ENCODE results near the gene MYO9B.

Gene MYO9B

GRCh38 chr19:17194608-17195007, 119.0 kb downstream of the MYO9B start:
- DNase-seq, result no peak

GRCh38 chr19:17195106-17195505, 119.5 kb downstream of the MYO9B start:
- DNase-seq, result no peak

- DNase-seq, result no peak
These were observed 121.0 kb downstream of the MYO9B start for GRCh38 chr19:17196610-17197009.

GRCh38 chr19:17197666-17198065, 122.1 kb downstream of the MYO9B start:
- DNase-seq, result no peak

- no peak for DNase-seq
These were observed 125.0 kb downstream of the MYO9B start for GRCh38 chr19:17200408-17201079.

GRCh38 chr19:17202249-17202648, 126.7 kb downstream of the MYO9B start:
- no peak for DNase-seq

GRCh38 chr19:17202713-17203112, 127.1 kb downstream of the MYO9B start:
- DNase-seq, result no peak

- peak; percentile 9 for DNase-seq
These were observed 129.9 kb downstream of the MYO9B start for GRCh38 chr19:17205237-17206140.

- DNase-seq, result no peak
These were observed 131.4 kb downstream of the MYO9B start for GRCh38 chr19:17206736-17207581.

- DNase-seq, result no peak
These were observed 133.8 kb downstream of the MYO9B start for GRCh38 chr19:17209126-17210036.

GRCh38 chr19:17210296-17210695, 134.7 kb downstream of the MYO9B start:
- DNase-seq, result no peak

- DNase-seq, result no peak
These were observed 136.2 kb downstream of the MYO9B start for GRCh38 chr19:17211547-17212446.

GRCh38 chr19:17213334-17213733, 137.8 kb downstream of the MYO9B start:
- no peak for DNase-seq

GRCh38 chr19:17214508-17215126, 139.0 kb downstream of the MYO9B start:
- DNase-seq, result no peak

- DNase-seq, result peak; percentile 79
These were observed 139.8 kb downstream of the MYO9B start, which contains the start of gene USE1 for GRCh38 chr19:17215127-17215971. Gene USE1, plus strand, starts transcription at chr19:17215357. Its CDS starts 49 bp downstream, at chr19:17215406.

GRCh38 chr19:17216058-17216670, 140.6 kb downstream of the MYO9B start:
- no peak for DNase-seq

GRCh38 chr19:17219286-17219685, 143.7 kb downstream of the MYO9B start:
- DNase-seq, result no peak

- no peak for DNase-seq
These were observed 144.7 kb downstream of the MYO9B start for GRCh38 chr19:17220207-17220758.

GRCh38 chr19:17225053-17225452, 149.5 kb downstream of the MYO9B start:
- no peak for DNase-seq

Measured in NCI-H510A treated with DMSO at 0.1 percent for 48 hours (cell line).